HG02678 (cell line): ENCODE measurements around the gene ASB12.

ENCODE experiments used
- ATAC-seq: cut with Tn5 transposase; IDR thresholded peaks from one replicate; pipeline ENCODE4 v1.9.1; 2021; ENCODE audit warnings: mild to moderate bottlenecking, moderate library complexity; ENCODE audit not compliant: unreplicated experiment

The ASB12 gene

GRCh38 chrX:64186974-64187761 lies 43.2 kb downstream of the ASB12 start:
- ATAC-seq = no peak

- no peak for ATAC-seq
Measured at GRCh38 chrX:64184396-64184795, 46.0 kb downstream of the ASB12 start.

- ATAC-seq = no peak
Measured at GRCh38 chrX:64182208-64182607, 48.2 kb downstream of the ASB12 start.

- no peak for ATAC-seq
Measured at GRCh38 chrX:64176876-64177275, 53.5 kb downstream of the ASB12 start.
